ENCODE results near the gene ABTB2.

The ABTB2 gene

GRCh38 chr11:34359548-34359891, 1.7 kb upstream of the ABTB2 start:
- DNase-seq, result no peak

- peak; percentile 51 to 91 for DNase-seq
Measured at GRCh38 chr11:34358728-34359547, 1.1 kb upstream of the ABTB2 start.

- DNase-seq, result peak; percentile 53 to 74
Measured at GRCh38 chr11:34358258-34358727, 483 bp upstream of the ABTB2 start.

GRCh38 chr11:34356913-34357700, 703 bp downstream of the ABTB2 start:
- peak in 1 of 2 experiments; percentile 23 for DNase-seq

GRCh38 chr11:34356576-34356912, 1.3 kb downstream of the ABTB2 start:
- DNase-seq, result peak in 1 of 2 experiments; percentile 59

- peak in 1 of 2 experiments; percentile 59 for DNase-seq
Measured at GRCh38 chr11:34356130-34356529, 1.7 kb downstream of the ABTB2 start.

- no peak for DNase-seq
Measured at GRCh38 chr11:34355726-34356125, 2.1 kb downstream of the ABTB2 start.

GRCh38 chr11:34354782-34355181, 3.0 kb downstream of the ABTB2 start:
- DNase-seq, result peak; percentile 28 to 56

GRCh38 chr11:34353881-34354280, 3.9 kb downstream of the ABTB2 start:
- DNase-seq, result no peak

GRCh38 chr11:34351687-34352469, 5.9 kb downstream of the ABTB2 start:
- no peak for DNase-seq

GRCh38 chr11:34351051-34351450, 6.8 kb downstream of the ABTB2 start:
- no peak for DNase-seq

GRCh38 chr11:34349882-34350281, 7.9 kb downstream of the ABTB2 start:
- DNase-seq, result no peak

- DNase-seq, result no peak
Measured at GRCh38 chr11:34348919-34349318, 8.9 kb downstream of the ABTB2 start.

- DNase-seq, result no peak
Measured at GRCh38 chr11:34348096-34348495, 9.7 kb downstream of the ABTB2 start.

GRCh38 chr11:34346551-34346950, 11.3 kb downstream of the ABTB2 start:
- DNase-seq, result peak in 1 of 2 experiments; percentile 47

- DNase-seq, result no peak
Measured at GRCh38 chr11:34345991-34346480, 11.8 kb downstream of the ABTB2 start.

- DNase-seq, result no peak
Measured at GRCh38 chr11:34345540-34345876, 12.3 kb downstream of the ABTB2 start.

- DNase-seq, result peak; percentile 72 to 93
Measured at GRCh38 chr11:34344768-34345539, 12.9 kb downstream of the ABTB2 start.

- no peak for DNase-seq
Measured at GRCh38 chr11:34344410-34344767, 13.4 kb downstream of the ABTB2 start.

GRCh38 chr11:34343686-34344085, 14.1 kb downstream of the ABTB2 start:
- no peak for DNase-seq

GRCh38 chr11:34343153-34343552, 14.7 kb downstream of the ABTB2 start:
- peak in 1 of 2 experiments; percentile 55 for DNase-seq

- no peak for DNase-seq
Measured at GRCh38 chr11:34341931-34342533, 15.8 kb downstream of the ABTB2 start.

All from SW 1271 (cell line).